ENCODE data around the gene CCDC3. TPM values are rescaled to one million over a fixed set of nuclear protein-coding genes. Genes with fewer than 3 reads are reported as not detected.

Gene CCDC3
- total and polyA plus RNA-seq, 2 of the 4 experiments (the other 2 are of a cell fraction) = 0.29 to 0.36 TPM

DNA sequence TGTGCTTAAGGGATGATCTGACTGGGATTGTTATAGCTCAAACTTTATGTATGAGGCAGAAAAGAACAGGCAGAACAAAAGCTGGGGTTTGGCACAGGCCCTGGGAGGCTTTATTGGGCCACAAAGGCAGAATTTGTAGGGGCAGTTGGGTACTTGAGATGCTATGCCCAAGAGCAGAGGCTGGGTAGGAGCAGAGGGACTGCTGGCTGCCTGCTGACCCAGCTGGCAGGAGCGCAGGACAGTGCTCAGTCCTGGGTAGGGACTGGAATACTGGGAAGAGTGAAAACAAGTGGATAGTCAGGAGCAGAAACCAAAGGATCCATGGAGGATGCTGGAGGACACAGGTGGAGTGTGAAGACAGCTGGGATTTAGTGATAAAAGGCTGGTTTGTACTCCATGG is 75.7 kb downstream of the CCDC3 start:
- DNase-seq (no peak), ATAC-seq (ENCODE audit: low read depth) (no peak)
- Histone ChIP-seq H3K9ac (ENCODE audit: low read depth, low read length) (no peak overlapping the region), H2AFZ (replicated peaks; ENCODE audit: low read length, poor library complexity) (no peak overlapping the region), H3K4ac (ENCODE audit: low read depth, low read length) (no peak overlapping the region), H3K4me3 (ENCODE audit: insufficient read depth, low read depth, low read length) (no peak overlapping the region), H4K20me1 (ENCODE audit: insufficient read depth, low read length) (no peaks in the 10 kb centered on the region), H3K9me3 (ENCODE audit: control insufficient read depth, insufficient read depth, low read length) (peaks cover 1% of the 10 kb centered on the region; the same call in 1 of the 2 replicates), H2BK20ac (ENCODE audit: low read depth, low read length) (no peak overlapping the region), H2BK15ac (ENCODE audit: low read depth, low read length) (no peak overlapping the region), H3K79me1 (ENCODE audit: low read depth in 1 of 2, low read length in 2 of 2) (no peaks in the 10 kb centered on the region), H3K18ac (ENCODE audit: low read depth, low read length) (no peak overlapping the region), H4K8ac (ENCODE audit: low read depth in 2 of 2, low read length in 2 of 2) (no peak overlapping the region), H3K36me3 (ENCODE audit: control insufficient read depth, insufficient read depth, low read length) (no peaks in the 10 kb centered on the region), H2AK9ac (replicated peaks; ENCODE audit: low read depth, low read length, poor library complexity) (peak overlapping the region; percentile 56), H3K23ac (ENCODE audit: low read depth, low read length) (no peak overlapping the region), H3K4me2 (ENCODE audit: low read depth, low read length) (no peak overlapping the region), H3K56ac (ENCODE audit: extremely low read depth, insufficient read depth, low read length) (no peak overlapping the region), H3K4me1 (ENCODE audit: control insufficient read depth, insufficient read depth, low read length) (no peaks in the 10 kb centered on the region), H3K14ac (replicated peaks; ENCODE audit: low read depth, low read length) (no peak overlapping the region), H2BK5ac (ENCODE audit: low read depth, low read length, poor library complexity, severe bottlenecking) (no peak overlapping the region), H4K5ac (ENCODE audit: low read depth, low read length) (no peak overlapping the region), H4K91ac (ENCODE audit: insufficient read depth, low read depth, low read length) (no peak overlapping the region), H3K9me1 (ENCODE audit: insufficient read depth, low read length) (no peaks in the 10 kb centered on the region), H2BK120ac (ENCODE audit: low read depth, low read length) (no peak overlapping the region), H3K27me3 (ENCODE audit: control insufficient read depth, insufficient read depth, low read length) (no peaks in the 10 kb centered on the region; the same call in 1 of the 2 replicates), H3K27ac (ENCODE audit: insufficient read depth, low read length) (no peak overlapping the region), H2AK5ac (ENCODE audit: low read depth, low read length) (no peak overlapping the region)
- BruUV-seq (replicated peaks) = no TSS peak
- WGBS, 2 experiments (ENCODE audit: extremely low coverage in 2 of 2, insufficient read length in 1 of 2) = 73% methylated on average over 1 of the region's 1 CpG; no CpG with 5 or more reads in 1 of the 2 experiments
- POLR2A ChIA-PET (ENCODE audit: unreplicated experiment) = no interaction called here
- in situ Hi-C loops (cut with MboI; ENCODE audit: low sequenced_read_pairs) (no loop called here), intact Hi-C loops (cut with micrococcal nuclease) (no loop called here), dilution Hi-C loops (cut with HindIII; ENCODE audit: low sequenced_read_pairs, unreplicated experiment) (no loop called here)
- CTCF ChIA-PET = no interaction called here
- TF ChIP-seq SMC3 (IDR thresholded peaks at IDR 0.05; ENCODE audit: low read depth, low read length) (no peak), FOS (IDR thresholded peaks at IDR 0.05; ENCODE audit: low read depth, low read length) (no peak), MXI1 (IDR thresholded peaks at IDR 0.05; ENCODE audit: borderline replicate concordance, low read depth, low read length) (no peak), RCOR1 (IDR thresholded peaks at IDR 0.05; ENCODE audit: insufficient replicate concordance, low read length) (no peak), RAD21 (IDR thresholded peaks at IDR 0.05; ENCODE audit: low read length) (no peak), CTCF (conservative IDR thresholded peaks at IDR 0.05; ENCODE audit: low read depth, low read length) (no peak), POLR2A (IDR thresholded peaks at IDR 0.05; ENCODE audit: low read depth, low read length) (no peak), BHLHE40 (IDR thresholded peaks at IDR 0.05; ENCODE audit: low read depth, low read length) (no peak), MAZ (IDR thresholded peaks at IDR 0.05; ENCODE audit: borderline replicate concordance, low read depth, low read length) (no peak), CHD1 (IDR thresholded peaks at IDR 0.05; ENCODE audit: low read depth, low read length) (no peak), RFX5 (IDR thresholded peaks at IDR 0.05; ENCODE audit: low read depth, low read length) (no peak), MAFK (IDR thresholded peaks at IDR 0.05; ENCODE audit: low read depth, low read length) (no peak), NFE2L2 (IDR thresholded peaks at IDR 0.05; ENCODE audit: low read depth, low read length) (no peak), CEBPB (IDR thresholded peaks at IDR 0.05; ENCODE audit: low read depth, low read length) (no peak)
- TF ChIP-seq, protein P1, sequence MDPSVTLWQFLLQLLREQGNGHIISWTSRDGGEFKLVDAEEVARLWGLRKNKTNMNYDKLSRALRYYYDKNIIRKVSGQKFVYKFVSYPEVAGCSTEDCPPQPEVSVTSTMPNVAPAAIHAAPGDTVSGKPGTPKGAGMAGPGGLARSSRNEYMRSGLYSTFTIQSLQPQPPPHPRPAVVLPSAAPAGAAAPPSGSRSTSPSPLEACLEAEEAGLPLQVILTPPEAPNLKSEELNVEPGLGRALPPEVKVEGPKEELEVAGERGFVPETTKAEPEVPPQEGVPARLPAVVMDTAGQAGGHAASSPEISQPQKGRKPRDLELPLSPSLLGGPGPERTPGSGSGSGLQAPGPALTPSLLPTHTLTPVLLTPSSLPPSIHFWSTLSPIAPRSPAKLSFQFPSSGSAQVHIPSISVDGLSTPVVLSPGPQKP (IDR thresholded peaks at IDR 0.05; ENCODE audit: borderline replicate concordance, low read depth, low read length) = no peak
- TF ChIP-seq, protein P2, sequence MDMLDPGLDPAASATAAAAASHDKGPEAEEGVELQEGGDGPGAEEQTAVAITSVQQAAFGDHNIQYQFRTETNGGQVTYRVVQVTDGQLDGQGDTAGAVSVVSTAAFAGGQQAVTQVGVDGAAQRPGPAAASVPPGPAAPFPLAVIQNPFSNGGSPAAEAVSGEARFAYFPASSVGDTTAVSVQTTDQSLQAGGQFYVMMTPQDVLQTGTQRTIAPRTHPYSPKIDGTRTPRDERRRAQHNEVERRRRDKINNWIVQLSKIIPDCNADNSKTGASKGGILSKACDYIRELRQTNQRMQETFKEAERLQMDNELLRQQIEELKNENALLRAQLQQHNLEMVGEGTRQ (IDR thresholded peaks at IDR 0.05; ENCODE audit: low read depth, low read length) = no peak
